Lower leg skin (tissue), 4 donors: ENCODE results near the gene FDXR. TPM values are rescaled to one million over a fixed set of nuclear protein-coding genes. Genes with fewer than 3 reads are reported as not detected.

Source experiments
- DNase-seq, 2 donors: peaks; one replicate each; pipeline ENCODE4 v3.0.0-alpha.2; 2019; ENCODE audit warnings: low spot score in 2 of 2
- H3K4me3 ChIP-seq: fragments of 200-600 bp; sonication (generic); 2 replicates; pipeline ENCODE4 v1.5.1; 2017; ENCODE audit warnings: mild to moderate bottlenecking, low read depth; ENCODE audit not compliant: poor library complexity, severe bottlenecking
- CTCF ChIP-seq, 3 donors: fragments of 450-650 bp; IDR thresholded peaks; one replicate each; pipeline ENCODE4 v1.5.1; 2016; ENCODE audit warnings: antibody characterized with exemption in 3 of 3, mild to moderate bottlenecking in 3 of 3, moderate library complexity in 2 of 3
- POLR2A ChIP-seq, 2 donors: fragments of 450-650 bp; IDR thresholded peaks; one replicate each; pipeline ENCODE4 v1.6.1; 2016 to 2017; ENCODE audit warnings: antibody characterized with exemption in 2 of 2, mild to moderate bottlenecking in 1 of 2, moderate library complexity in 1 of 2
- WGBS, 2 donors: methylation state at CpG; one replicate each; pipeline ENCODE4 v1.1.5; 2018; 5-methylcytosine and 5-hydroxymethylcytosine counted together
- intact Hi-C: fragments of 100-400 bp; cut with DNase I; formaldehyde crosslinking; loops from one replicate; pipeline ENCODE4 v1.15.0; 2023; ENCODE audit warnings: low total_unique reads
- total RNA-seq, 4 donors: library from RNA; depleted of rRNA; stranded (reverse); fragments of >200 nt; gene quantifications; one replicate each; pipeline ENCODE4 v1.1.0, GENCODE V29; 2016

Gene FDXR
- total RNA-seq, 4 donors from 2014 or later: 21.9 to 28.0 (median 24.6) TPM

DNA sequence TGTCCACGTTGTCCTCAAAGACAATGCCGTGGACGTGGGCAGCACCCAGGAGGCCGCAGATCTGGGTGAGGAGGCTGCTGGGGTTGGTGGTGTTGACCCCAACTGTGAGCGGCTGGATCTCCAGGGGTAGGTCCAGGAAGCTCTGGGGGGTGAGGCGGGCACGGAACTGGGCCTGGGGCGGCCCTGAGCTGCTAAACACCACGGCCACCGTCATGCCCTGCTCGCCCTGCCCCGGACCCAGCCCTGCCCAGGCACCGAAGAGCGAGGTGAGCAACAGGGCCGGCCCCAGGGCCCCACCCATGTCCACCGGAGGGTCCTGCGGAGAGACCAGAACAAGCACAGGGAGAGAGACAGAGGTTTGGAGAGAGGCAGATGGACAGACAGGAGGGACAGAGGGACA lies 18.0 kb downstream of the FDXR start:
- 82 to 88% methylated on average over 17 of the region's 17 CpGs for WGBS, 2 donors
- DNase-seq: no peak
- TF ChIP-seq CTCF (IDR thresholded peaks at IDR 0.05) (no peak), POLR2A (IDR thresholded peaks at IDR 0.05) (no peak)
- intact Hi-C loops: no loop called here
- H3K4me3 ChIP-seq: no peak overlapping the region

GRCh38 chr17:74853669-74854068 lies 19.1 kb downstream of the FDXR start:
- no peak for DNase-seq
- TF ChIP-seq POLR2A (IDR thresholded peaks at IDR 0.05) (no peak), CTCF (IDR thresholded peaks at IDR 0.05) (no peak)
- H3K4me3 ChIP-seq: no peak overlapping the region
- intact Hi-C loops: no loop called here
- 74 to 87% methylated on average over 8 of the region's 8 CpGs for WGBS, 2 donors

DNA sequence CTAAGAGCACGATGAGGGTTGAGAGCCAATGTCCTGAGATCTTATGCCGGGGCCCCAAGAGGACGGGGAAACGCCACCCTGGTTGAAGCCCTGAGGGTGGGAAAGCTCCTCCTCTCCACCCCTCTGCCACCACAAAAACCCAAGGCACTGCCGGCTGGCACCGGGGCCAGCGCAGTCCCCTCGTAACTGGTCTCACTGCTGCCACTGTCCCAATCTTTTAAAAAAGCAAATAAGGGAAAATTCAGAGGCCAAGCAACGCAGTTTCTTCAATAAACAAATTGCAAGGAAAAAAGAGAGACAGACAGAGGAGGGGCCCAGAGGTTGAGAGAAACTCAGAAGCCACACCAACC lies 19.8 kb downstream of the FDXR start:
- H3K4me3 ChIP-seq: no peak overlapping the region
- DNase-seq: no peak
- TF ChIP-seq POLR2A (IDR thresholded peaks at IDR 0.05) (no peak), CTCF (IDR thresholded peaks at IDR 0.05) (no peak)
- intact Hi-C loops: no loop called here
- 19 to 21% methylated on average over 9 of the region's 9 CpGs for WGBS, 2 donors

GRCh38 chr17:74852237-74853047 lies 20.4 kb downstream of the FDXR start:
- H3K4me3 ChIP-seq: no peak overlapping the region
- TF ChIP-seq CTCF (IDR thresholded peaks at IDR 0.05): no peak
- no peak for TF ChIP-seq POLR2A (IDR thresholded peaks at IDR 0.05)
- intact Hi-C loops: no loop called here
- 18 to 20% methylated on average over 39 to 63 of the region's 76 CpGs for WGBS, 2 donors
- DNase-seq: no peak

- intact Hi-C loops: no loop called here
- H3K4me3 ChIP-seq: no peak overlapping the region
- WGBS, 2 donors: 53 to 67% methylated on average over 22 to 24 of the region's 29 CpGs
- no peak for DNase-seq
- TF ChIP-seq CTCF (IDR thresholded peaks at IDR 0.05) (no peak), POLR2A (IDR thresholded peaks at IDR 0.05) (no peak)
These were observed 21.1 kb downstream of the FDXR start for GRCh38 chr17:74851612-74852236.
